Parathyroid adenoma (tissue), 2 donors: ENCODE data around the gene AP5S1.
"Not testable (repeated sequence)": the region's sequence is repeated elsewhere in the genome, so short reads cannot be mapped to it uniquely, and the experiment has no call there.

ENCODE experiments used
- H2AFZ ChIP-seq: fragments of 300-600 bp; sonication (generic); one replicate; pipeline ENCODE4 v1.7.0; 2017; ENCODE audit warnings: antibody characterized with exemption, mild to moderate bottlenecking
- H3K27ac ChIP-seq: fragments of 300-600 bp; sonication (generic); one replicate; pipeline ENCODE4 v1.7.0; 2017
- H3K27me3 ChIP-seq: fragments of 300-600 bp; sonication (generic); one replicate; pipeline ENCODE4 v1.7.0; 2017; ENCODE audit warnings: low read length; ENCODE audit not compliant: control insufficient read depth, insufficient read depth
- H3K36me3 ChIP-seq: fragments of 300-600 bp; sonication (generic); one replicate; pipeline ENCODE4 v1.7.0; 2017; ENCODE audit warnings: low read length; ENCODE audit not compliant: control insufficient read depth, insufficient read depth
- H3K4me1 ChIP-seq: fragments of 300-600 bp; sonication (generic); one replicate; pipeline ENCODE4 v1.7.0; 2017; ENCODE audit warnings: control low read depth
- H3K4me2 ChIP-seq: fragments of 300-600 bp; sonication (generic); one replicate; pipeline ENCODE4 v1.7.0; 2017; ENCODE audit warnings: low read length
- H3K4me3 ChIP-seq: fragments of 300-600 bp; sonication (generic); one replicate; pipeline ENCODE4 v1.7.0; 2017; ENCODE audit warnings: low read depth, low read length
- H3K79me2 ChIP-seq: fragments of 300-600 bp; sonication (generic); one replicate; pipeline ENCODE4 v1.7.0; 2017; ENCODE audit warnings: control low read depth
- H3K9ac ChIP-seq: fragments of 300-600 bp; sonication (generic); one replicate; pipeline ENCODE4 v1.7.0; 2017; ENCODE audit warnings: mild to moderate bottlenecking
- H3K9me3 ChIP-seq: fragments of 300-600 bp; sonication (generic); one replicate; pipeline ENCODE4 v1.7.0; 2017; ENCODE audit warnings: low read length; ENCODE audit not compliant: control insufficient read depth
- TF ChIP-seq, protein P1 (sequence below): fragments of 300-600 bp; sonication (generic); IDR thresholded peaks from one replicate; pipeline ENCODE4 v1.7.0; 2017; ENCODE audit warnings: antibody characterized with exemption, mild to moderate bottlenecking
- donor health status: primary hyperparathyroidism.

AP5S1 gene

DNA sequence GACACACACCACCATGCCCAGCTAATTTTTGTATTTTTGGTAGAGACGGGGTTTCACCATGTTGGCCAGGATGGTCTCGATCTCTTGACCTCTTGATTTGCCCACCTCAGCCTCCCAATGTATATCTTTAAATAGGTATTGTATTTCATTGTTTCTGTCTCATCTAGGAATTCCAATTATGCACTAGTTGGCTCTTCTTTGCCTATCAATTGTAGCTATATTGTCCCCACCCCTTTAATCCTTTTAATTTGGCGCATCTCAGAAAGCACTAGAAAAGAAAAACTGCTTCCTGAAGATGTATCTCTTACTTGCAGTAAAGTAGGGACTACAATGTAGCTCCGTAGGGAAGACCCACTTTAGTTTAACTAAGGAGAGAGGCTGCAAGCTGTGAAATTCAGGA, 15.8 kb downstream of the AP5S1 start:
- peaks cover 12% of the 10 kb centered on the region for H3K79me2 ChIP-seq
- H3K27me3 ChIP-seq: no peaks in the 10 kb centered on the region
- no peaks in the 10 kb centered on the region for H3K4me1 ChIP-seq

DNA sequence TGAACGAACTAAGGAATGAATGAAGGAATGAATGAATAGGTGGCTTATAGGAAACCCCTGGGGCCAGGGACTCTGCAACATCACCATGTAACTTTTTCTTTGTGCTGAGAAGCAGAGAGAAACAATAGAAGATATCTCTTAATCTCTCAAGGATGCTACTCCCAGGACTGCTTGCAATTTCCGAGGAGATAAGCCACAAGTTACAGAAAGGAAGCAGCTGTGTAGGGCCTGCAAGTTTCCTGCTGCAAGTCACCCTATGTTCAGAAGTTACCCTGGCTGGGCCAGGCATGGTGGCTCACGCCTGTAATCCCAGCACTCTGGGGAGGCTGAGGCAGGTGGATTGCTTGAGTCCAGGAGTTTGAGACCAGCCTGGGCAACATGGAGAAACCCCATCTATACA, 19.0 kb downstream of the AP5S1 start:
- TF ChIP-seq, protein P1, sequence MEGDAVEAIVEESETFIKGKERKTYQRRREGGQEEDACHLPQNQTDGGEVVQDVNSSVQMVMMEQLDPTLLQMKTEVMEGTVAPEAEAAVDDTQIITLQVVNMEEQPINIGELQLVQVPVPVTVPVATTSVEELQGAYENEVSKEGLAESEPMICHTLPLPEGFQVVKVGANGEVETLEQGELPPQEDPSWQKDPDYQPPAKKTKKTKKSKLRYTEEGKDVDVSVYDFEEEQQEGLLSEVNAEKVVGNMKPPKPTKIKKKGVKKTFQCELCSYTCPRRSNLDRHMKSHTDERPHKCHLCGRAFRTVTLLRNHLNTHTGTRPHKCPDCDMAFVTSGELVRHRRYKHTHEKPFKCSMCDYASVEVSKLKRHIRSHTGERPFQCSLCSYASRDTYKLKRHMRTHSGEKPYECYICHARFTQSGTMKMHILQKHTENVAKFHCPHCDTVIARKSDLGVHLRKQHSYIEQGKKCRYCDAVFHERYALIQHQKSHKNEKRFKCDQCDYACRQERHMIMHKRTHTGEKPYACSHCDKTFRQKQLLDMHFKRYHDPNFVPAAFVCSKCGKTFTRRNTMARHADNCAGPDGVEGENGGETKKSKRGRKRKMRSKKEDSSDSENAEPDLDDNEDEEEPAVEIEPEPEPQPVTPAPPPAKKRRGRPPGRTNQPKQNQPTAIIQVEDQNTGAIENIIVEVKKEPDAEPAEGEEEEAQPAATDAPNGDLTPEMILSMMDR: no peak
- Histone ChIP-seq H3K9me3 (no peaks in the 10 kb centered on the region), H2AFZ (no peak overlapping the region), H3K4me3 (no peak overlapping the region), H3K27me3 (no peaks in the 10 kb centered on the region), H3K9ac (no peak overlapping the region), H3K4me1 (no peaks in the 10 kb centered on the region), H3K27ac (no peak overlapping the region), H3K4me2 (no peak overlapping the region), H3K79me2 (peaks cover 9% of the 10 kb centered on the region), H3K36me3 (no peaks in the 10 kb centered on the region)

More for the DNA sequence above, 15.8 kb downstream of the AP5S1 start:
- Histone ChIP-seq H2AFZ (no peak overlapping the region), H3K27ac (no peak overlapping the region), H3K36me3 (no peaks in the 10 kb centered on the region), H3K4me3 (no peak overlapping the region), H3K9ac (no peak overlapping the region), H3K4me2 (no peak overlapping the region), H3K9me3 (no peaks in the 10 kb centered on the region)
- TF ChIP-seq, protein P1: no peak

DNA sequence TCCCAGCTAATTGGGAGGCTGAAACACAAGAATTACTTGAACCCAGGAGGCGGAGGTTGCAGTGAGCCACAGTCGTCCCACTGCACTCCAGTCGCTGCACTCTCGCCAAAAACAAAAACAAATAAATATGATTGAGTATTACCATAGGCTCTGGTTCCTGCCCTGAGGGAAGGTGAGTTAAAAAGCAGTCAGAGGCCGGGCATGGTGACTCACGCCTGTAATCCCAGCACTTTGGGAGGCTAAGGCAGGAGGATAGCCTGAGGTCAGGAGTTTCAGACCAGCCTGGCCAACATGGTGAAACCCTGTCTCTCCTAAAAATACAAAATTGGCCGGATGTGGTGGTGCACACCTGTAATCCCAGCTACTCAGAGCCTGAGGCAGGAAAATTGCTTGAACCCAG, 19.9 kb downstream of the AP5S1 start:
- not testable (repeated sequence) for H2AFZ ChIP-seq, H3K4me3 ChIP-seq, H3K9me3 ChIP-seq, H3K4me2 ChIP-seq, H3K4me1 ChIP-seq, H3K36me3 ChIP-seq, H3K27ac ChIP-seq, H3K27me3 ChIP-seq, H3K79me2 ChIP-seq, H3K9ac ChIP-seq

DNA sequence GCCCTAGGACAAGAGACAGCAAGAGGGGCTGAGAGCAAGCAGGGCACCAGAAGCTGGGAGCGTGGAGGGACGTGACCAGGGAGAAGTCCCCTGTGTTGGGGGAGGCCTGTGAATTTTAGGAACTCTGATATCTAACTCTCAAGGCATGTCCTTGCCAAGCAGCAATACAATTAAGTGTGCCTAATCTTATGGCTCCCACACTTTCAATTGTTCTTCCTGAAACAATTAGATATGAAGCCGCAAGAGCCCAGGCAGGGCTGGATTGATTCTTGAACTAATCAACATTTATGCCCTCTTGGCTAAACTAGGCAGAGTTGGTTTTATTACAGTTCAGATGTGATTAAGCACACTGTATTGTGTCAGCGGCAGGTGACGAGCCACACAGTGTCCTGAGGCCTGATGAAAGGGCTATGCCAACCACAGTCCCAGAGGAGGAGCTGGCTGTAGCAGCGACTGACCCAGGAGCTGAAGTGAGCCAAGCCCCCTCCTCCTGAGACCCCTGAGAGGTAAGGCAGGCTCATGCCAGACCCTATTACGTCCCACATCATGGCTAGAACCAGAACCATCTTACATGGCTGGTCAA, 22.1 kb downstream of the AP5S1 start:
- H3K4me2 ChIP-seq: no peak overlapping the region
- H3K27ac ChIP-seq: no peak overlapping the region
- no peaks in the 10 kb centered on the region for H3K36me3 ChIP-seq
- H3K27me3 ChIP-seq: no peaks in the 10 kb centered on the region
- H3K9ac ChIP-seq: no peak overlapping the region
- H3K4me1 ChIP-seq: no peaks in the 10 kb centered on the region
- no peaks in the 10 kb centered on the region for H3K9me3 ChIP-seq
- no peak overlapping the region for H3K4me3 ChIP-seq
- peaks cover 7% of the 10 kb centered on the region for H3K79me2 ChIP-seq
- H2AFZ ChIP-seq: no peak overlapping the region
- TF ChIP-seq, protein P1: no peak

DNA sequence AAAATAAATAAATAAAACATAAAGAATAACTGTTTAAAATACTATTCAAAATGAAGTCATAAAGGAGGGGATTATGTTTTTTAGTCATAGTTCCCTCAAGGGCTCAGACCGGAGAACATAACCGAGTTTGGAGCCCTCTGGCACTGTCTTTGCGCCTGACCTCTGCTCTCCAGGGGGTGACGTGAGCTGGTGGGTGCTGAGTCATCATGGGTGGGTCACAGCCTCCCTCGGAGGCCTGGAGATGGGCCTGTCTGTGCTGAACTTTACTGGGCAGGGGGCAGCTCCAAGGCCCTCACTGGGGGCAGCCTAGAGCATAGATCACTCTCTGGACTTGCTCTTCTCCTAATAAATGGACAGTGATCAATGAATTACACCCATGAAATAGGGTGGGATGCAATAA, 23.1 kb downstream of the AP5S1 start:
- no peaks in the 10 kb centered on the region for H3K9me3 ChIP-seq
- no peak overlapping the region for H3K4me2 ChIP-seq
- no peak overlapping the region for H3K4me3 ChIP-seq
- H3K27ac ChIP-seq: no peak overlapping the region
- no peak overlapping the region for H2AFZ ChIP-seq
- no peaks in the 10 kb centered on the region for H3K36me3 ChIP-seq
- peaks cover 8% of the 10 kb centered on the region for H3K79me2 ChIP-seq
- no peak overlapping the region for H3K9ac ChIP-seq
- no peaks in the 10 kb centered on the region for H3K4me1 ChIP-seq
- no peaks in the 10 kb centered on the region for H3K27me3 ChIP-seq
- TF ChIP-seq, protein P1: no peak

DNA sequence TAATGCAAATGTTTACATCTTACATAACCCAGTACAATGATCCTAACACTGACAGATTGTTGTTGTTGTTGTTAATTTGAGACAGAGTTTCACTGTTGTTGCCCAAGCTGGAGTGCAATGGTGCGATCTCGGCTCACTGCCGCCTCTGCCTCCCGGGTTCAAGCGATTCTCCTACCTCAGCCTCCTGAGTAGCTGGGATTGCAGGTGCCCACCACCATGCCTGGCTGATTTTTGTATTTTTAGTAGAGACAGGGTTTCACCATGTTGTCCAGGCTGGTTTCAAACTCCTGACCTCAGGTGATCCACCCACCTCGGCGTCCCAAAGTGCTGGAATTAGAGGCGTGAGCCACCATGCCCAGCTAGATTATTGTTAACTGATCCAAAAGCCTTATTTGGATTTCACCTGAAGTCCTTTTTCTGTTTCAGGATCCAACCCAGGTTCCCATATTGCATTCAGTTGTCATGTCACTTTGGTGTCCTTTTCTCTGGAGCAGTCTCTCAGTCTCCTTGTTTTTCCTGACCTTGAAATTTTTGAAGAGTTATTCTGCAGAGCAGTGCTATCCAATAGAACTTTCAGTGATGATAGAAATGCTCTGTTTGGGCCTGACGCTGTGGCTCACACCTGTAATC, 23.8 kb downstream of the AP5S1 start:
- H3K4me3 ChIP-seq, H3K9me3 ChIP-seq, H3K79me2 ChIP-seq, H3K4me1 ChIP-seq, H3K27ac ChIP-seq, H3K27me3 ChIP-seq, H3K4me2 ChIP-seq, H3K36me3 ChIP-seq, H2AFZ ChIP-seq, H3K9ac ChIP-seq: not testable (repeated sequence)
